ENCODE measurements around the gene GNAS. TPM values are rescaled to one million over a fixed set of nuclear protein-coding genes. Genes with fewer than 3 reads are reported as not detected.

GNAS gene
- total RNA-seq, 1 donor from 2014 or later, result 663 TPM

GRCh38 chr20:58880441-58880840, 27.9 kb downstream of the GNAS start:
- TF ChIP-seq CTCF (IDR thresholded peaks at IDR 0.05), result no peak
- intact Hi-C loops (cut with DNase I), result no loop called here
- Histone ChIP-seq H3K4me1 (no peaks in the 10 kb centered on the region), H3K9me3 (no peaks in the 10 kb centered on the region), H3K36me3 (no peaks in the 10 kb centered on the region), H3K27me3 (no peaks in the 10 kb centered on the region), H3K4me3 (no peak overlapping the region), H3K27ac (no peak overlapping the region)
- no peak for DNase-seq (ENCODE audit: low spot score in 2 of 2)

- no peak for TF ChIP-seq CTCF (IDR thresholded peaks at IDR 0.05)
- H3K4me3 ChIP-seq, result no peak overlapping the region
- no peaks in the 10 kb centered on the region for H3K27me3 ChIP-seq
- no peaks in the 10 kb centered on the region for H3K9me3 ChIP-seq
- intact Hi-C loops (cut with DNase I), result no loop called here
- H3K4me1 ChIP-seq, result no peaks in the 10 kb centered on the region
- no peak overlapping the region for H3K27ac ChIP-seq
- no peaks in the 10 kb centered on the region for H3K36me3 ChIP-seq
- DNase-seq (ENCODE audit: low spot score in 2 of 2), result no peak
Observed at GRCh38 chr20:58880994-58881752, 28.7 kb downstream of the GNAS start.

GRCh38 chr20:58882704-58883089, 30.2 kb downstream of the GNAS start:
- no peak for TF ChIP-seq CTCF (IDR thresholded peaks at IDR 0.05)
- Histone ChIP-seq H3K9me3 (no peaks in the 10 kb centered on the region), H3K36me3 (no peaks in the 10 kb centered on the region), H3K27me3 (no peaks in the 10 kb centered on the region), H3K27ac (peak overlapping the region in 1 of 2 donors; percentile 63), H3K4me3 (peak overlapping the region in 1 of 2 donors; percentile 2), H3K4me1 (no peaks in the 10 kb centered on the region)
- intact Hi-C loops (cut with DNase I), result no loop called here
- DNase-seq (ENCODE audit: low spot score in 2 of 2), result no peak

- no peak for TF ChIP-seq CTCF (IDR thresholded peaks at IDR 0.05)
- intact Hi-C loops (cut with DNase I), result no loop called here
Observed at GRCh38 chr20:58883241-58883691, 30.8 kb downstream of the GNAS start.

GRCh38 chr20:58884966-58885365, 32.5 kb downstream of the GNAS start:
- no peak overlapping the region for H3K27ac ChIP-seq
- H3K4me3 ChIP-seq, result no peak overlapping the region
- no peaks in the 10 kb centered on the region for H3K9me3 ChIP-seq
- no peaks in the 10 kb centered on the region for H3K36me3 ChIP-seq
- no peak for TF ChIP-seq CTCF (IDR thresholded peaks at IDR 0.05)
- no peaks in the 10 kb centered on the region for H3K4me1 ChIP-seq
- DNase-seq (ENCODE audit: low spot score in 2 of 2), result no peak
- no peaks in the 10 kb centered on the region for H3K27me3 ChIP-seq
- intact Hi-C loops (cut with DNase I), result no loop called here

More at GRCh38 chr20:58883241-58883691, 30.8 kb downstream of the GNAS start:
- no peaks in the 10 kb centered on the region for H3K4me1 ChIP-seq
- H3K27me3 ChIP-seq, result no peaks in the 10 kb centered on the region
- H3K27ac ChIP-seq, result peak overlapping the region; percentile 42 to 63
- no peaks in the 10 kb centered on the region for H3K36me3 ChIP-seq
- H3K4me3 ChIP-seq, result no peak overlapping the region
- no peak for DNase-seq (ENCODE audit: low spot score in 2 of 2)
- H3K9me3 ChIP-seq, result no peaks in the 10 kb centered on the region

Measured in ascending aorta (tissue), 2 donors.